Activated CD4-positive, alpha-beta T cell treated with anti-CD3 and anti-CD28 coated beads for 4 hours (primary cell): ENCODE measurements around the gene CITED4.

Source experiments
- DNase-seq, 2 donors: peaks; one replicate each; pipeline ENCODE4 v3.0.0-alpha.2; 2020

Gene CITED4

GRCh38 chr1:40831001-40831732 is 31.0 kb downstream of the CITED4 start:
- DNase-seq, result no peak

- DNase-seq, result no peak
Measured at GRCh38 chr1:40830419-40830943, 31.7 kb downstream of the CITED4 start.

GRCh38 chr1:40829631-40830245 is 32.4 kb downstream of the CITED4 start:
- no peak for DNase-seq

- DNase-seq, result no peak
Measured at GRCh38 chr1:40825996-40826395, 36.2 kb downstream of the CITED4 start.

- DNase-seq, result no peak
Measured at GRCh38 chr1:40825435-40825788, 36.8 kb downstream of the CITED4 start.

- DNase-seq, result no peak
Measured at GRCh38 chr1:40824591-40825434, 37.4 kb downstream of the CITED4 start.

GRCh38 chr1:40823983-40824382 is 38.2 kb downstream of the CITED4 start:
- DNase-seq, result no peak

- DNase-seq, result no peak
Measured at GRCh38 chr1:40823345-40823744, 38.8 kb downstream of the CITED4 start.

- no peak for DNase-seq
Measured at GRCh38 chr1:40822890-40823289, 39.3 kb downstream of the CITED4 start.

- no peak for DNase-seq
Measured at GRCh38 chr1:40820911-40821693, 41.1 kb downstream of the CITED4 start.

GRCh38 chr1:40820251-40820797 is 41.8 kb downstream of the CITED4 start:
- no peak for DNase-seq

GRCh38 chr1:40819101-40819500 is 43.1 kb downstream of the CITED4 start:
- DNase-seq, result no peak

GRCh38 chr1:40818264-40818961 is 43.8 kb downstream of the CITED4 start:
- peak; percentile 84 to 87 for DNase-seq

- no peak for DNase-seq
Measured at GRCh38 chr1:40817791-40818263, 44.3 kb downstream of the CITED4 start.

- DNase-seq, result no peak
Measured at GRCh38 chr1:40815420-40815819, 46.7 kb downstream of the CITED4 start.
